H1 (cell line): ENCODE measurements around the gene GALNT17. TPM values are rescaled to one million over a fixed set of nuclear protein-coding genes. Genes with fewer than 3 reads are reported as not detected.

Experiments used
- CTCF ChIA-PET: fragments of 300-600 bp; sonication (Branson Sonifier 250); formaldehyde crosslinking; loops from one replicate; lab custom pipeline; 2021; ENCODE audit not compliant: partially characterized antibody; lab: Charles Lee
- POLR2A ChIA-PET: fragments of 300-600 bp; sonication (Branson Sonifier 250); formaldehyde crosslinking; loops from one replicate; lab custom pipeline; 2021; ENCODE audit warnings: inconsistent platforms; ENCODE audit not compliant: partially characterized antibody; lab: Charles Lee
- DNase-seq, 2 experiments: peaks; one replicate each; pipeline versions ENCODE4 v3.0.0 to v3.0.0-alpha.2; 2010 to 2022; ENCODE audit warnings: low spot score in 2 of 2, low read depth in 1 of 2, mixed read lengths in 1 of 2
- FAIRE-seq: peaks from 2 replicates; lab custom pipeline; 2011; peaks lifted over from hg19 to GRCh38; lab: Jason Lieb, UNC
- H2AFZ ChIP-seq: 2 replicates; pipeline ENCODE4 v1.8.1; 2012; ENCODE audit warnings: low read length, inconsistent platforms
- H2AK5ac ChIP-seq: 2 replicates; pipeline ENCODE4 v1.6.1; 2013; ENCODE audit warnings: low read depth, low read length
- H2BK120ac ChIP-seq: replicated peaks from 2 replicates; pipeline ENCODE3; 2013; ENCODE audit warnings: low read depth, low read length, inconsistent platforms
- H2BK12ac ChIP-seq: 2 replicates; pipeline ENCODE4 v1.6.1; 2013; ENCODE audit warnings: low read depth, low read length
- H2BK15ac ChIP-seq: 2 replicates; pipeline ENCODE4 v1.6.1; 2013; ENCODE audit warnings: low read length
- H2BK20ac ChIP-seq: 2 replicates; pipeline ENCODE4 v1.6.1; 2013; ENCODE audit warnings: low read length
- H2BK5ac ChIP-seq: 2 replicates; pipeline ENCODE4 v1.6.1; 2013; ENCODE audit warnings: low read depth, low read length
- H3K14ac ChIP-seq: 2 replicates; pipeline ENCODE4 v1.6.1; 2013; ENCODE audit warnings: inconsistent platforms; ENCODE audit not compliant: insufficient read length
- H3K18ac ChIP-seq: 2 replicates; pipeline ENCODE4 v1.6.1; 2013; ENCODE audit warnings: low read length; ENCODE audit errors: extremely low read depth
- H3K23ac ChIP-seq: 2 replicates; pipeline ENCODE4 v1.6.1; 2013; ENCODE audit warnings: inconsistent platforms; ENCODE audit not compliant: insufficient read length
- H3K23me2 ChIP-seq: 2 replicates; pipeline ENCODE4 v1.6.1; 2013; ENCODE audit warnings: low read depth, low read length
- H3K27ac ChIP-seq: 2 replicates; pipeline ENCODE4 v1.6.1; 2011; ENCODE audit warnings: low read depth, low read length, inconsistent platforms
- H3K27me3 ChIP-seq, 4 experiments: replicated peaks in 1 of 4; 1 replicate in 1 of 4; 2 replicates in 3 of 4; pipeline versions ENCODE4 v1.6.1 to v1.8.1; 2011 to 2013; ENCODE audit warnings: low read length in 3 of 4, mild to moderate bottlenecking in 3 of 4, inconsistent platforms in 2 of 4, mixed read lengths in 2 of 4, moderate library complexity in 1 of 4; ENCODE audit not compliant: control insufficient read depth in 3 of 4, insufficient read depth in 3 of 4; ENCODE audit errors: extremely low read depth in 1 of 4
- H3K36me3 ChIP-seq, 4 experiments: 2 replicates each; pipeline versions ENCODE4 v1.6.1 to v1.8.1; 2011 to 2013; ENCODE audit warnings: mild to moderate bottlenecking in 4 of 4, low read length in 3 of 4, moderate library complexity in 2 of 4, control low read depth in 1 of 4, inconsistent platforms in 1 of 4; ENCODE audit not compliant: insufficient read depth in 4 of 4, control insufficient read depth in 2 of 4
- H3K4ac ChIP-seq: replicated peaks from 2 replicates; pipeline ENCODE3; 2013; ENCODE audit warnings: low read length, low read depth, mixed read lengths, inconsistent platforms; ENCODE audit not compliant: insufficient read length
- H3K4me1 ChIP-seq, 4 experiments: replicated peaks in 1 of 4; 1 replicate in 1 of 4; 2 replicates in 3 of 4; pipeline versions ENCODE4 v1.6.1 to v1.8.1; 2011 to 2013; ENCODE audit warnings: low read length in 3 of 4, inconsistent platforms in 2 of 4, mixed read lengths in 1 of 4; ENCODE audit not compliant: insufficient read depth in 4 of 4, control insufficient read depth in 3 of 4
- H3K4me2 ChIP-seq, 2 experiments: 2 replicates each; pipeline versions ENCODE4 v1.6.1 to v1.8.1; 2011 to 2013; ENCODE audit warnings: low read depth in 2 of 2, low read length in 2 of 2, control low read depth in 1 of 2, inconsistent platforms in 1 of 2, mild to moderate bottlenecking in 1 of 2; ENCODE audit not compliant: insufficient read depth in 1 of 2
- H3K4me3 ChIP-seq, 4 experiments: fragments of 200-600, 300-600 bp in 1 of 4; sonication (generic), shearing (Covaris generic), sonication (Bioruptor Twin) in 1 of 4; 2 replicates each; pipeline versions ENCODE4 v1.5.1 to v1.8.1; 2011 to 2016; ENCODE audit warnings: low read length in 4 of 4, low read depth in 3 of 4, control low read depth in 2 of 4, inconsistent platforms in 2 of 4, mild to moderate bottlenecking in 2 of 4, mixed read lengths in 1 of 4, moderate library complexity in 1 of 4; ENCODE audit not compliant: insufficient read depth in 2 of 4; ENCODE audit errors: extremely low read depth in 1 of 4
- H3K56ac ChIP-seq: replicated peaks from 2 replicates; pipeline ENCODE3; 2013; ENCODE audit warnings: low read depth, mild to moderate bottlenecking, mixed read lengths, low read length, inconsistent platforms; ENCODE audit not compliant: insufficient read length
- H3K79me1 ChIP-seq: 2 replicates; pipeline ENCODE4 v1.6.1; 2013; ENCODE audit warnings: low read depth, low read length, control low read depth
- H3K79me2 ChIP-seq, 2 experiments: 2 replicates each; pipeline versions ENCODE4 v1.6.1 to v1.8.1; 2012 to 2013; ENCODE audit warnings: low read length in 2 of 2, mild to moderate bottlenecking in 2 of 2, inconsistent platforms in 1 of 2; ENCODE audit not compliant: insufficient read depth in 2 of 2, control insufficient read depth in 1 of 2
- H3K9ac ChIP-seq, 4 experiments: replicated peaks in 1 of 4; 1 replicate in 1 of 4; 2 replicates in 3 of 4; pipeline versions ENCODE4 v1.6.1 to v1.8.1; 2011 to 2013; ENCODE audit warnings: low read depth in 3 of 4, low read length in 3 of 4, control low read depth in 2 of 4, mild to moderate bottlenecking in 2 of 4, moderate library complexity in 2 of 4, inconsistent platforms in 1 of 4; ENCODE audit errors: extremely low read depth in 1 of 4
- H3K9me3 ChIP-seq, 2 experiments: 2 replicates each; pipeline versions ENCODE4 v1.6.1 to v1.8.1; 2012 to 2013; ENCODE audit warnings: mild to moderate bottlenecking in 2 of 2, moderate library complexity in 2 of 2, control low read depth in 1 of 2, inconsistent platforms in 1 of 2, low read depth in 1 of 2, low read length in 1 of 2, mixed read lengths in 1 of 2; ENCODE audit not compliant: insufficient read depth in 2 of 2
- H4K20me1 ChIP-seq, 2 experiments: replicated peaks in 1 of 2; 2 replicates each; pipeline versions ENCODE3 to v1.8.1; 2011 to 2013; ENCODE audit warnings: inconsistent platforms in 2 of 2, low read length in 2 of 2, mild to moderate bottlenecking in 1 of 2; ENCODE audit not compliant: insufficient read depth in 2 of 2, control insufficient read depth in 1 of 2
- H4K5ac ChIP-seq: 2 replicates; pipeline ENCODE4 v1.6.1; 2013; ENCODE audit warnings: low read length, low read depth, mixed read lengths, inconsistent platforms; ENCODE audit not compliant: insufficient read length
- H4K8ac ChIP-seq: 2 replicates; pipeline ENCODE4 v1.8.0; 2013; ENCODE audit warnings: mild to moderate bottlenecking, moderate library complexity, low read length, inconsistent platforms; ENCODE audit not compliant: insufficient read depth; ENCODE audit errors: extremely low read depth
- H4K91ac ChIP-seq: replicated peaks from 2 replicates; pipeline ENCODE3; 2013; ENCODE audit warnings: low read length, mixed read lengths, inconsistent platforms; ENCODE audit not compliant: insufficient read length
- TEAD4 ChIP-seq: IDR thresholded peaks from 2 replicates; pipeline ENCODE4 v1.6.1; 2012; ENCODE audit warnings: low read depth, low read length, inconsistent platforms, mixed read lengths
- WGBS, 2 experiments: shearing (Covaris generic) in 1 of 2; methylation state at CpG; one replicate each; pipeline versions ENCODE4 v1.1.6 to v1.1.7; 2013 to 2015; ENCODE audit warnings: low lambda C conversion rate in 2 of 2, mixed read lengths in 2 of 2, inconsistent platforms in 1 of 2, low coverage in 1 of 2, missing lambda C conversion rate in 1 of 2; ENCODE audit not compliant: insufficient replicate concordance in 2 of 2, insufficient coverage in 1 of 2, insufficient read length in 1 of 2; ENCODE audit errors: extremely low coverage in 1 of 2, missing lambda C conversion rate in 1 of 2; 5-methylcytosine and 5-hydroxymethylcytosine counted together
- polyA plus RNA-seq, 7 experiments: library from polyadenylated mRNA; depleted of rRNA in 3 of 7; stranded (reverse) in 5 of 7; unstranded in 2 of 7; fragments of >200 nt in 5 of 7; fragments of 200-250 nt in 2 of 7; gene quantifications; 1 replicate in 5 of 7; 2 replicates in 1 of 7; 4 replicates in 1 of 7; pipeline versions ENCODE4 v1.2.1 to v1.2.3, GENCODE V29; 2011 to 2013; ENCODE audit warnings: missing spikeins in 2 of 7, mixed read lengths in 2 of 7
- total RNA-seq: library from RNA; stranded (reverse); fragmentation: NEBNext Ultra II Directional; extraction: Animal tissue kit (Norgen Biotek cat#: 25700); gene quantifications from 2 replicates; pipeline ENCODE4 v1.2.1, GENCODE V29; 2021

GALNT17 gene
- total and polyA plus RNA-seq, 2 of the 8 experiments (the other 6 are each of a cell fraction or from before 2014, with no cell fraction given): 37.7 to 47.0 TPM

DNA sequence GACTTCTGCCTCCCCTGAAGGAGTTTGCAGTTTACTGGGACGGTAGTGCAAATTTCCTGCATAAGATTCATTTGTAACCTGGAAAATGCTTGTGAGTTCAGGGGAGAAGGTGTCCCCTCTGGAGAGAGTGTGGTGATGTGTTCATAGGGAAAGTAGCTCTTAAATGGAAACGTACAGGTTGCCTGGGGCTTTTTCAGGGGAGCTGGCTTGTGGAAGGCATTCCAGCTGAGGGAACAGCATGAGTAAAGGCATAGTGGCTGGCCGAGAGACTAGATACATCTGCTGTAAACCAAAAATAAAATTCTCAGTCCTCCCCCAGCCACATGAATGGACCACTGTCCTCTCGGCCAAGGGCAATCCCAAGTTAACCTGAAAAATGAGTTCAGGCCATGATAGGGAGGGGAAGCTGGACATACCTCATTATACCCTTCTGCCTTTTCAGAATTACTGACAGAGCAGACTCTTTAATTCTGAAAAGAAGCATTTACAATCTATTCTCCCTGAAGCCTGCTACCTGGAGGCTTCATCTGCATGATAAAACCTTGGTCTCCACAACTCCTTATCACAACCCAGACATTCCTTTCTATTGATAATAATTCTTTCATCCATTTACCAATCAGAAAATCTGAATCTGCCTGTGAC lies 123.7 kb downstream of the GALNT17 start:
- ChIA-PET CTCF (interaction anchor here (1.0 to 1.9 kb wide), 7 partner anchors 9 to 480 kb away, joined by 4 to 7 read pairs (median 5); no protein-coding TSS in a partner anchor), POLR2A (interaction anchor here (1.3 to 1.6 kb wide), 2 partner anchors 10 to 122 kb away, joined by 3 to 5 read pairs; no protein-coding TSS in a partner anchor)
- peak; percentile 28 for FAIRE-seq
- Histone ChIP-seq H3K4me1 (peaks cover 1 to 15% (median 4%) of the 10 kb centered on the region in 4 experiments; a peak in 6 of 7 replicates), H2BK15ac (no peak overlapping the region), H3K23me2 (no peaks in the 10 kb centered on the region), H3K4me3 (peak overlapping the region in 2 of 4 experiments; percentile 5 to 17; a peak in 1 of 8 replicates), H4K91ac (peak overlapping the region; percentile 12), H2AFZ (no peak overlapping the region), H3K23ac (no peak overlapping the region), H3K9ac (no peak overlapping the region), H3K27me3 (no peaks in the 10 kb centered on the region), H3K9me3 (peaks cover 12 to 18% of the 10 kb centered on the region in 2 experiments; a peak in 3 of 4 replicates), H4K8ac (no peak overlapping the region), H4K5ac (no peak overlapping the region), H3K27ac (peak overlapping the region; percentile 78; the same call in 1 of the 2 replicates), H2BK120ac (no peak overlapping the region), H4K20me1 (no peaks in the 10 kb centered on the region), H3K36me3 (peaks cover 0 to 8% (median 3%) of the 10 kb centered on the region in 4 experiments; a peak in 3 of 8 replicates), H3K56ac (no peak overlapping the region), H3K18ac (peak overlapping the region; percentile 44), H3K14ac (no peak overlapping the region), H3K4me2 (peak overlapping the region; percentile 20 to 63; a peak in 3 of 4 replicates), H3K79me1 (peaks cover 6% of the 10 kb centered on the region), H2AK5ac (no peak overlapping the region; the same call in 1 of the 2 replicates), H2BK12ac (peak overlapping the region; percentile 89; the same call in 1 of the 2 replicates), H3K79me2 (peaks cover 0 to 63% of the 10 kb centered on the region in 2 experiments; a peak in 2 of 4 replicates), H3K4ac (no peak overlapping the region), H2BK20ac (peak overlapping the region; percentile 6; the same call in 1 of the 2 replicates), H2BK5ac (peak overlapping the region; percentile 67; the same call in 1 of the 2 replicates)
- no peak for DNase-seq
- 50% methylated on average over 4 of the region's 4 CpGs; no CpG with 5 or more reads in 1 of the 2 experiments for WGBS, 2 experiments
- 0 out of 2 replicates have a peak, but pooled peaks have one; percentile 46 for TF ChIP-seq TEAD4
